Glutamatergic neuron (in vitro differentiated cells): ENCODE measurements around the gene RNF141. TPM values are rescaled to one million over a fixed set of nuclear protein-coding genes. Genes with fewer than 3 reads are reported as not detected.

ENCODE experiments used
- DNase-seq: peaks from one replicate; pipeline ENCODE4 v3.0.0; 2022
- H3K27ac Mint-ChIP-seq: one replicate; pipeline ENCODE4 v1.8.0; 2020; ENCODE audit warnings: mild to moderate bottlenecking, mixed read lengths, inconsistent platforms; ENCODE audit not compliant: unreplicated experiment
- H3K27me3 Mint-ChIP-seq: one replicate; pipeline ENCODE4 v1.8.0; 2020; ENCODE audit warnings: mild to moderate bottlenecking, moderate library complexity, mixed read lengths, inconsistent platforms; ENCODE audit not compliant: unreplicated experiment
- H3K36me3 Mint-ChIP-seq: one replicate; pipeline ENCODE4 v1.8.0; 2020; ENCODE audit warnings: mild to moderate bottlenecking, mixed read lengths, inconsistent platforms; ENCODE audit not compliant: unreplicated experiment
- H3K4me1 Mint-ChIP-seq: one replicate; pipeline ENCODE4 v1.8.0; 2020; ENCODE audit warnings: mild to moderate bottlenecking, low read depth, mixed read lengths, inconsistent platforms; ENCODE audit not compliant: unreplicated experiment
- H3K4me3 Mint-ChIP-seq: one replicate; pipeline ENCODE4 v1.8.0; 2020; ENCODE audit warnings: mild to moderate bottlenecking, mixed read lengths, inconsistent platforms; ENCODE audit not compliant: unreplicated experiment
- H3K9me3 Mint-ChIP-seq: one replicate; pipeline ENCODE4 v1.8.0; 2020; ENCODE audit warnings: mild to moderate bottlenecking, moderate library complexity, mixed read lengths, inconsistent platforms; ENCODE audit not compliant: unreplicated experiment
- total RNA-seq: library from RNA; stranded (reverse); fragmentation: NEBNext Ultra II Directional; extraction: Animal tissue kit (Norgen Biotek cat#: 25700); gene quantifications from one replicate; pipeline ENCODE4 v1.2.1, GENCODE V29; 2021; ENCODE audit not compliant: unreplicated experiment
- TF ChIP-seq, protein P1 (sequence below): fragments of 200-600 bp; sonication (generic); IDR thresholded peaks from one replicate; pipeline ENCODE4 v1.5.0; 2021; ENCODE audit not compliant: partially characterized antibody, unreplicated experiment

The RNF141 gene
- total RNA-seq, 1 donor from 2014 or later: 14.2 TPM

DNA sequence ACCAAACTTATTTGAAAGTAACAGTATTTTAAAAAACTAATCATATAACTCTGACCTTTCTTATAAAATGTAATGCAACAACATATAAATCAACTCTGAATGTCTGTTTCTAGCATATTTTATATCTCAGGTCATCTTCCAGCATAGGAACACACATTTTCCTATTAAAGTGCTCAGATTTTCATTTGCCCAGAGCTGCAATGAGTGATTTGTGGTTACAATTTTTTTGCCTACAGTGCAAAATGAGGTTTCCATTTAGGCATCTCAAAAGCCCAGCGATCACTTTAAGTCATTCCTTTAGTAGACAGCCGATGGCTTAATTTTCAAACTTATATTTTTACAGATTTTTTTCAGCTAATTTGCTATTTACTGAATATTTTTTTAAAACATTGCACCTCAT is 26.5 kb upstream of the RNF141 start:
- DNase-seq: no peak
- Mint-ChIP-seq H3K27ac (no peak overlapping the region), H3K4me1 (no peaks in the 10 kb centered on the region), H3K9me3 (peaks cover 2% of the 10 kb centered on the region), H3K27me3 (no peaks in the 10 kb centered on the region), H3K4me3 (no peak overlapping the region), H3K36me3 (no peaks in the 10 kb centered on the region)
- TF ChIP-seq, protein P1, sequence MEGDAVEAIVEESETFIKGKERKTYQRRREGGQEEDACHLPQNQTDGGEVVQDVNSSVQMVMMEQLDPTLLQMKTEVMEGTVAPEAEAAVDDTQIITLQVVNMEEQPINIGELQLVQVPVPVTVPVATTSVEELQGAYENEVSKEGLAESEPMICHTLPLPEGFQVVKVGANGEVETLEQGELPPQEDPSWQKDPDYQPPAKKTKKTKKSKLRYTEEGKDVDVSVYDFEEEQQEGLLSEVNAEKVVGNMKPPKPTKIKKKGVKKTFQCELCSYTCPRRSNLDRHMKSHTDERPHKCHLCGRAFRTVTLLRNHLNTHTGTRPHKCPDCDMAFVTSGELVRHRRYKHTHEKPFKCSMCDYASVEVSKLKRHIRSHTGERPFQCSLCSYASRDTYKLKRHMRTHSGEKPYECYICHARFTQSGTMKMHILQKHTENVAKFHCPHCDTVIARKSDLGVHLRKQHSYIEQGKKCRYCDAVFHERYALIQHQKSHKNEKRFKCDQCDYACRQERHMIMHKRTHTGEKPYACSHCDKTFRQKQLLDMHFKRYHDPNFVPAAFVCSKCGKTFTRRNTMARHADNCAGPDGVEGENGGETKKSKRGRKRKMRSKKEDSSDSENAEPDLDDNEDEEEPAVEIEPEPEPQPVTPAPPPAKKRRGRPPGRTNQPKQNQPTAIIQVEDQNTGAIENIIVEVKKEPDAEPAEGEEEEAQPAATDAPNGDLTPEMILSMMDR: no peak

- TF ChIP-seq, protein P1: no peak
- peaks cover 2% of the 10 kb centered on the region for H3K9me3 Mint-ChIP-seq
- no peak for DNase-seq
- H3K27ac Mint-ChIP-seq: no peak overlapping the region
- H3K4me1 Mint-ChIP-seq: no peaks in the 10 kb centered on the region
- H3K4me3 Mint-ChIP-seq: no peak overlapping the region
- no peaks in the 10 kb centered on the region for H3K36me3 Mint-ChIP-seq
- H3K27me3 Mint-ChIP-seq: no peaks in the 10 kb centered on the region
Measured at GRCh38 chr11:10566257-10566957, 25.4 kb upstream of the RNF141 start.

- Mint-ChIP-seq H3K36me3 (no peaks in the 10 kb centered on the region), H3K4me1 (no peaks in the 10 kb centered on the region), H3K27ac (no peak overlapping the region), H3K4me3 (no peak overlapping the region), H3K9me3 (no peaks in the 10 kb centered on the region), H3K27me3 (peaks cover 2% of the 10 kb centered on the region)
- TF ChIP-seq, protein P1: no peak
- no peak for DNase-seq
Measured at GRCh38 chr11:10565493-10565892, 24.5 kb upstream of the RNF141 start.

DNA sequence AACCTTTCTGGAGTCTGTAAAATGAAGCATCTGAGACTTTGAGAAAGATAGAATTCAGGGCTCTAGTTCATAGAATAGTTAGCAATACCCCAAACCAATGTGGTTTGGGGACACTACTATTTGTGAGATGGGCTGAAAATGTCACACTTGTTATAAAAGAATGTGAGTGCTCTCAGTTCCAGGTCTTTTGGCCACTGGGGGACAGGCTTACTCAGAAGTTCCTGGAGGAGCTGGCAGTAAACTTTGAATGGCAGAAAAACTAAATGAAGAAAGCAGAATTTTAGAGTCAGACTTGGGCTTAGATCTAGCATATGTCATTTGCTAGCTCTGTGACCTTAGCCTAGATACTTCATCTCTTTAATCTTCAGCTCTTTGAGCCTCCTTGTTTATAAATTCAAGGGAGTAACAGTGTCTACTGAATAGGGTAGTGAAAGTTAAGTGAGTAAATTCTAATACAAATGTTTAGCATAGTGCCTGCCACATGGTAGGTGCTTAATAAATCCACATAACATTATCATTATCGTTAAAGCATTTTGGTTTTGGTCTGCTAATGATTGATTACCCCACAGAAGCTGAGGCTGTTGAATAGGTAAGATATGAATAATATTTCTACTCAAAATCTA is 23.8 kb upstream of the RNF141 start:
- H3K9me3 Mint-ChIP-seq: no peaks in the 10 kb centered on the region
- no peak for DNase-seq
- H3K4me1 Mint-ChIP-seq: no peaks in the 10 kb centered on the region
- peaks cover 2% of the 10 kb centered on the region for H3K27me3 Mint-ChIP-seq
- no peak overlapping the region for H3K27ac Mint-ChIP-seq
- H3K36me3 Mint-ChIP-seq: no peaks in the 10 kb centered on the region
- no peak overlapping the region for H3K4me3 Mint-ChIP-seq
- TF ChIP-seq, protein P1: no peak

DNA sequence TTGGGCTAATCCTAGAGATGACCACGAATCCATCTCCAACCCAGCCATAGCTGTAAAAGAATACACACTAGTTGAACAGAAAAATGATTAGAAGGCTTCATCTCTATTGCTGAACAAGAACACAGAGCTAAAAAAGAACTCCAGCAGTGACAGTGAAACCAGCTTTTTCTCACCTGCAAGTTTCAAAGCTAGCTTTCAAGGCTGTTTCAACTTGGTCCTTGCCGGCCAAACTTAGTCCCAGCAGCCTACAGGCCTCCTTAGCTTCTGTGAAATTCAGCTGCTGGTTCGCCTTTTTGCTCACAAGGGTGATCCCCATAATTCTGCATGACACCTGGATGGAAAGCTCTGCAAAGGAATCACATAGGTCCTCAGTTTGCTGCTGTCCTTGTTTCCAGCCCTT is 23.0 kb upstream of the RNF141 start:
- DNase-seq: no peak
- no peak overlapping the region for H3K4me3 Mint-ChIP-seq
- H3K36me3 Mint-ChIP-seq: no peaks in the 10 kb centered on the region
- H3K27me3 Mint-ChIP-seq: peaks cover 2% of the 10 kb centered on the region
- no peaks in the 10 kb centered on the region for H3K4me1 Mint-ChIP-seq
- no peaks in the 10 kb centered on the region for H3K9me3 Mint-ChIP-seq
- TF ChIP-seq, protein P1: no peak
- H3K27ac Mint-ChIP-seq: no peak overlapping the region
